HG03460 (cell line): ENCODE results near the gene IL36G.

Experiments
- ATAC-seq: cut with Tn5 transposase; IDR thresholded peaks from one replicate; pipeline ENCODE4 v1.9.1; 2021; ENCODE audit not compliant: unreplicated experiment

Gene IL36G

DNA sequence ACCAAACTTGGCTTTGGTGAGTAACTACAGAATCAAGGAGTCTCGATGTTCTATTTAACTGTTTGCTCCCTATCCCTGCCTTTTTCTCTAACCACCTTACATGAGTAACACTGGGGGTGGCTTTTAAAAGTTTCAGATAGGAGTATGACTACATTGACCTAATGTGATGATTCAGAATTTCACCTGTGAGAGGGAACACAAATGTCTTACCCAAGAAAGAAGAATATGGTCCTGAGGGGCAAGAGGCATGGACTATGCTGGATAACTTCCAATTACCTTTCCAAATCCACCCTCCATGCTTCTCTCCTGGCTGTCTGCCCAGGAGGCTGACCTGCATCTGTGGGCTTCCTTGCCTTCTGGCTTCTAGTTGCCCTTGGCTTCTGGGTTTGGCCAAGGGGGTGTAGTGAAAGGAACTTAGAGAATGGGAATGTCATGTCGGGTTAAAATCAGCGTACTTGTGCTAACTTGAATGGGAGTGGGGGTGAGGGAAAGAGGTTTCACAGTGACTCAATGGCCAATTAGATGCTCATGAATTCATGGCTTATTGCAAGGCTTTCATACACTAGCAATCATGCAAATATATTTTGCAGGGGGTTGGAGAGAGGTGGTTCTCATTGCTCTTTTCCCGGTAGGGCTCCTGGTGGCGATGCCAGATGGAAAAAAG is 5.3 kb upstream of the IL36G start:
- no peak for ATAC-seq

DNA sequence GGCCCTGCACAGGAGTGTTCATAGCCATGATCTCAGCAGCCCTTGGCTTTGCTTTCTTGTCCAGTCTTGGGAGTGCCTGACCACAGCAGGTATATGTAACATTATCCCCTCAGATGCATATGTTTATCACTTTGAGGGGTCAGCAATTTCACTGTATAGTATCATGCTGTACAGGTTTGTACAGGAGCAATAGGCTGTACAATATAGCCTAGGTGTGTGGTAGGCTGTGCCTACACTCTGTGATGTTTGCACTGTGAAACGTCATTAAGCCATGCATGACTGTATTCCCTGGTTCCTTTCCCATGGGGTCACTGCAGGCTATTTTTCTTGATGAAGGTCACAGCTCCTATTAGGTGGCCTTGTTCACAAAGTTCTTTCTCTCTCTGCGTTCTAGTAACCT is 4.7 kb upstream of the IL36G start:
- no peak for ATAC-seq

DNA sequence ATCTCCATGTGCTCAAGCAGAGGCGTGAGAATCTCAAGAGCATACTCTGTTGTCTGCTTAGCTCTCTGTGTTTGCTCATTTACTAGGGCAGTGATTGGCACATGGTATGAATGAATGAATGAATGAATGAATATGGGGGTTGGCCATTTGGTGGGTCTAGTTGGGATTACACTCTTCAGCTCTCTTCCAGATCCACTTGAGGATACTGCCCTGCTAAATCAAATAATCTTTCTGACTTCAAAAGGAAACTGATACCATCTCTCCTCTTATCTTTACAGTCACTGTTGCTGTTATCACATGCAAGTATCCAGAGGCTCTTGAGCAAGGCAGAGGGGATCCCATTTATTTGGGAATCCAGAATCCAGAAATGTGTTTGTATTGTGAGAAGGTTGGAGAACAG is 1.9 kb downstream of the IL36G start:
- no peak for ATAC-seq

DNA sequence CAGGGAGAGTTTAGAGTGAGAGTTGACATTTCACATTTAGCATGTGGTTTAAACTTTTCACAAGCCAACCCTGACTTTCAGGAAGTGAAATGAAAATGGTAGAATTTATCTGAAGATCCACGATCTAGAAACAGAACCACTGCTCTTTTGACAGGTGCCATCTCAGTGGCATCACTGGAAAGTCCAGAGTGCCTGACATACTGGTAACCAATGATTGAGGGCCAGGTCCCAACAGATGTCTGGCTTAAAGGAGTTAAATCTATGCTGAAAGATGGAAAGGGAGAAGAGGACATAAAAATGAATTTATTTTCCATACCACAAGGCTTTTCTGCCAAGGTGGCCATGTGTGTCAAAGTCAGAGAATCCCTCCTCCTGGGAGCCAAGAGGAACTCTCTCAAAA is 2.7 kb downstream of the IL36G start:
- ATAC-seq, result no peak

DNA sequence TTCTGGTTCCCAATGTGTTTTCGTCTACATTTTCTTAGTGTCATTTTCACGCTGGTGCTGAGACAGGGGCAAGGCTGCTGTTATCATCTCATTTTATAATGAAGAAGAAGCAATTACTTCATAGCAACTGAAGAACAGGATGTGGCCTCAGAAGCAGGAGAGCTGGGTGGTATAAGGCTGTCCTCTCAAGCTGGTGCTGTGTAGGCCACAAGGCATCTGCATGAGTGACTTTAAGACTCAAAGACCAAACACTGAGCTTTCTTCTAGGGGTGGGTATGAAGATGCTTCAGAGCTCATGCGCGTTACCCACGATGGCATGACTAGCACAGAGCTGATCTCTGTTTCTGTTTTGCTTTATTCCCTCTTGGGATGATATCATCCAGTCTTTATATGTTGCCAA is 7.3 kb downstream of the IL36G start:
- ATAC-seq, result no peak

DNA sequence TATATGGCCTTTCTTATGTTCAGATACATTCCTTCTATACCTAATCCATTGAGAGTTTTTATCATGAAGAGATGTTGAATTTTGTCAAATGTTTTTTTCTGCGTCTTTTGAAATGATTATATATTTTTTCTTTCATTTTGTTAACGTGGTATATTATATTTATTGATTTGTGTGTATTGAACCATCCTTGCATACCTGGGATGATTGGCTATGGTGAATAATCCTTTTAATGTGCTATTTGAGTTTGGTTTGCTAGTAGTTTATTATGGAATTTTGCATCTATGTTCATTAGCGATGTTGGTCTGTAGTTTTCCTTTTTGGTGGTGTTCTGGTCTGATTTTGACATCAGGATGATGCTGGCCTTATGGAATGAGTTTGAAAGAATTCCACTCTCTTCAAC is 11.8 kb downstream of the IL36G start:
- no peak for ATAC-seq

DNA sequence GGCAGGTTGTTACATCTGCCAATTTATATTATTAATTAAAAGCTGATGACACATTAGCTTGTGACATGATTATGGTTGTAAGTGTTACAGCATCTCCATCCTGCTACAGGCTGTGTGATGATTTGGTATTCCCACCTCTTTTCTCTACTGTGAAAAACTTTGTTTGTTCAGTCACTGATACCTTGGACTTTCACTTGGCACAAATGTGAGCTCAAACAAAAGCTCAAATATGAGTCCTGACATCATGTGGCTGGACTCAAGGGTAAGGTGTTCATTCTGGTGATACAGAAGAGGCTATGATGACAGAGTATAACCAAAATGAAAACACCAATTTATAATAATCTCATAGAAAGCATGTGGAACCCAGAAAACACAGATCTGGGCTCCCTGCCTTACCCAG is 16.0 kb downstream of the IL36G start:
- no peak for ATAC-seq

DNA sequence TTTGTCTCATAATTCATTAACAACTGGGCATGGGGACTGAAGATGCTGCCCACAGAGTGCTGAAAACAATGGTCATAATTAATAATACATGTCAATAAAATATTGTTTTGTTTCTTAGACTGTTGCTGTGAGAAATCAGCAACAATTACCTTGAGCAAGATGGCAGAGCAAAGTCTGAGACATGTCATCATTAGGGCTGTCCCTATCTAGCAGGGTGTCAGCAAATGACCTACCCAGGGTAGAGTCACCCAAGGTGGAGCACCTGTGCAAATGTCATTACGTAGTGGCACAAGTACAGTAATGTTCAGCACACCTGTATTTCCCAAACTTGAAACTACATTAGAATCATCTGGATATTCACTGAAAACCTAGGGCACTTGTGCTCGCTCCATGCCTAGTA is 16.8 kb downstream of the IL36G start:
- ATAC-seq, result no peak

DNA sequence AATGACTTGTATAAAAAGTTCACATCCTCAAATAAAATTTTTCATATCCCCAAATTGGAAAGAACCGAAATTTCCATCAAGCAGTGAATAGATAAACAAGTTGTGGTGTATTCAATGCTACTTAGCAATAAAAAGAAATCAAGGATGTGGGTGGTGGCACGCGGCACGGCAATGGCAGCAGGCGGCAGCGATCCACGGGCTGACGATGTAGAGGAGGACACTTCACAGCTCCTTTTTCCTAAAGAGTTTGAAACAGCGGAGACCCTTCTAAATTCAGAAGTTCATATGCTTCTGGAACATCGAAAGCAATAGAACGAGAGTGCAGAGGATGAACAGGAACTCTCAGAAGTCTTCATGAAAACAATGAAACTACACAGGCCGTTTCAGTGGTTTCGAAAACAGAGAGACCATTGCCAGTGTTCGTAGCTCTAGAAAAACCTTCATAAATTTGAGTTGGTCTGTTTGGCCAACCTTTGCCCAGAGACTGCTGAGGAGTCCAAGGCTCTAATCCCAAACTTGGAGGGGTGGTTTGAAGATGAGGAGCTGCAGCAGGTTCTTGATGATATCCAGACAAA is 17.6 kb downstream of the IL36G start:
- ATAC-seq, result no peak

DNA sequence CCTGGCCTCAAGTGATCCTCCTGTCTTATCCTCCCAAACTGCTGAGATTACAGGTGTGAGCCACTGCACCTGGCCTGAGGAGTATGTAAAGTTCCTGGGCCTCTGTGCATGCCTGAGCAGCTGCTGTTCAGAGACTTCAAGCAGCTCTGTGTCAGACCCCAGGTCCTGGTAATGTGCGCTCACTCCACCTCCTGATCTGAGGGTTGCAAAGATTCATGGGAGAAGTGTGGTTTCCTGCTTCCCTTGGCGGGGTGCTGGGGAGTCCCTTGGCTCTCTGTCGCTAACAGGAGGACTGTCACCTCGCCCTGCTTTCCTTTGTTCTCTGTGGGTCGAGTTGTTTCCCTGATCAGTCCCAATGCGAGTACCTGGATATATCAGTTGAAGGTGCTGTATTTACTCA is 18.8 kb downstream of the IL36G start:
- ATAC-seq, result no peak

DNA sequence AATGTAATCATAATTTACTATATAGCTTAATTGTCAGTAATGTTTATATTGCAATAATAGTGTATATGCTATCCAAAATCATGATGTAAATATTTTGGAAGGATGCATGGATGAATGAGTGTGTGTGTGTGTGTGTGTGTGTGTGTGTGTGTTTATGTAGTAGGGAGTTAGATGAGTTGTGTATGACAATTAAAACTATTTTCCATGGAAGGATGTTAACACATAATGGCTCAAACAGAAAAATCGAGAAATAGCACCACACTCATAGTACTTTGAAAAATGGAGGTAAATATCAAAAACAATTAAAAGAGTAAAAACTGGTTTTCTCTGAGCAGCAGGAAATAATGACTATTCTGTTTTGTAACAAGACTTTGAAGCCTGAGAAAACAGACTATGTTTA is 19.3 kb downstream of the IL36G start:
- no peak for ATAC-seq

DNA sequence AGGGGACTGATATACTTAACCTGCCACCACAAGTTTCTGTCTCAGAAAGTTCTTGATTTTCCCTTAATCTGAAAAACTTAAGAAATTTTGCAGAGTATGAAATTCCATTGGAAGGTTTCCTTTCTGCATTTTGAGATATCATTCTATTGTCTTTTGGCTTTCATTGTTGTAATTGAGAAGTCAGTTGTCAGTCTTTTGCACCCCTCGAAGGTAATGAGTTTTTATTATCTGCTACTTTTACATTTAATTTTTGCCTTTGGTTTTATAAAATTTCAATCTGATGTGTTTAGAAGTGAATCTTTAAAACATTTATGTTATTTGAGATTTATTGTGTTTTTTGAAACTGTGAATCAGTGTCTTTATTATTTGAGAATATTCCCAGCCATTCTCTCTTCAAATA is 22.6 kb downstream of the IL36G start:
- no peak for ATAC-seq

DNA sequence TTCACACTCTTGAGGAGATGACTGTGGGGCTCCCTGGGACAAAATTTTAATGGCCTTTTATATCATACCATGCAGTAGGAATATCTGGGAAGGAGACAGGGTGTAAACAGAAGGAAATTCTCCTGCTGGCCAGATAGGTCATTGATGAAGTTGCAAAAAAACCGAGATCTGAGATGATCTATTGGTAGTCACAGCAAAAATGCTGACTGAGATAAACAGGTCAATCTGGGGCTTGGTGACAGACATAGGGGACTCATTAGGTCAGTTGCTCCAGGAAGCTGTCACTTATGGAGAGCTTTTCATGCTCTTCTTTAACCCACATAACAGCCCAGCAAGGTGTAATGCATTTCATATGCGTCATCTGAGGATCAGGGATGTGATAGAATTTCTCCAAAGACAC is 24.9 kb downstream of the IL36G start:
- ATAC-seq, result no peak

DNA sequence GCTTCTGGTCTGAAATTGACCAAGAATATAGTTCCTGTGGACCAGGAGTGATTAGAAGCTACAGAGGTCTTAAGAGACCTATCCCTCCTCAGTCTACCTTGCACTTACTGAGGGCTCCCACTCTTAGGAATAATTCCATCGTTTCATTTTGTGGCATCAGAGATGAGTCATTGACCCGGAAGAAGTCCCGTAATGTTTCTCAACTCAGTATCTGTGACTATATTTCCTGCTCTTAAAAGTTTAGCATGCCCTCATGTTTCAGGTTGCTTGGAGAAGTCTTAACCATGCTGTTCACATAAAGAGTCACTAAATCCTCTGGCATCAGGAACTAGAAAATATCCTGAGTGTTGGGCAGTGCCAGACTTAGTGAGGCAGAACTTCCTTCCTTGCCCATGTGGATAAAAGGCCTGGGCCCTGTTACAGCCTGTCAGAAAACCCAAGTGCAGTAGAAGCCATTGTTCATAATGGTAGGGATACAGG is 27.3 kb downstream of the IL36G start, which contains the start of gene IL36A:
IL36A (plus strand) TSS at position 430 of the 480 bp plus-strand sequence. CDS start 413 bp downstream, outside the sequence.
- ATAC-seq, result no peak

DNA sequence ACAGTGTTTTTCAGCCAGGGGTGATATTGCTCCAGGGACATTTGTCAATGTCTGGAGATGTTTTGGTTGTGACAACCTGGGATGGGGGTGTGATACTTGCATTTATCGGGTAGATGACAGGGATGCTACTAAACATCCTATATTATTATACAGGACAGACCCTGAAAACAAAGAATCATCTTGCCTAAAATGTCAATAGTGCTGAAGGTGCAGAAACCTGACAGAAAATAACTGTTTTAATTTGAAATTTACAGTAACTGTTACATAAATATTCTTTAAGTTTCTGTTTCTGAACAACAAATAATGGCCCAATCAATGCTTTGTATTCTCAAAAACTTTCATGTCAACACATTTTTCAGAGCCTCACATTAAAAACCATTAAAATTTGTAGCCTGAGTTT is 29.4 kb downstream of the IL36G start:
- ATAC-seq, result no peak

DNA sequence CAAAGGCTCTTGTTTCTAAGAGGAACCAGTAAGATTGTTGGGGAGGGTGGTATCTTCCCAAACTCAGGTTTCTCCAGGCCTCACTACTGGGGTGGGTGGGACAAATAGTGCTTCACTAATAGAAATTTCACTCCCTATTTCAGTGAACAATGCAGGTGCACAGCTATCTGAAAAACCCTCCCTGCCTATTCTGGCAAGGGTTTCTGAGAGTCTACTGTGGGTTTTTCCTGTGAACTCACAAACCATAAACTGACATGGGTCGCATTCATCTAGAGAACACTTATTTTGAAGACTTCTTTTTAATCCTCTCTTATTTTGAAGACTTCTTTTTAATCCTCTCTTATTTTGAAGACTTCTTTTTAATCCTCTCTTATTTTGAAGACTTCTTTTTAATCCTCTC is 31.8 kb downstream of the IL36G start:
- no peak for ATAC-seq

DNA sequence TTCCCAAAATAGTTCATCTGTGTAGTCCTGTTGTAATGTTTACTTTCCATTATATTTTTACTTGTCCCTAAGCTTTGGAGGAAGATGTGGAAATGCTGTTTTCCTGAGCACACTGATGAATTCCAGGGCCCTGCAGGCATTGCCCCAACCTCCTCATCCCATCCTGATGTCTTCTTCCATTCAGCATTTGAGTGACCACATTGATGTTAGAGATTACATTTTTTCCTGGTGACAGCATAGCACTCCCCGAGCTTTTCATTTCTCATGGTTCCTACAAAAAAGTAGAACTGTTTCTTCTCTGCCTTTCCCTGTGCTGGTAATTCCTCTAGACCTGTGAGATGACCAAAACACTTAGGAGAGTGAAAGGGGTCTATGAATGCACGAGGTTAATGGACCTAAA is 32.3 kb downstream of the IL36G start:
- ATAC-seq, result no peak

DNA sequence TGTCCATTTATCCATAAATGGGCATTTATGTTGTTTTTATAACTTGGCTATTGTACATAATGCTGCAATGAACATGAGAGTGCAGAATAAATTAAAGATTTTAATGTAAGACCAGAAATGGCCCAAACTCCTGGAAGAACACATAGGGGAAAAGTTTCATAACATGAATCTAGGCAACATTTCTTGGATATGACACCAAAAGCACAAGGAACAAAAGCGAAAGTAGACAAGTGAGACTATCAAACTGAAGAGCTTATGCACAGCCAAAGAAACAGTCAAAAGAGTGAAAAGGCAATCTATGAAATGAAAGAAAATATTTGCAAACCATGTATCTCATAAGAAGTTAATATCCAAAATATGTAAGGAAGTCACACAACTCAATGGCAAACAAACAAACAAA is 33.3 kb downstream of the IL36G start:
- no peak for ATAC-seq

DNA sequence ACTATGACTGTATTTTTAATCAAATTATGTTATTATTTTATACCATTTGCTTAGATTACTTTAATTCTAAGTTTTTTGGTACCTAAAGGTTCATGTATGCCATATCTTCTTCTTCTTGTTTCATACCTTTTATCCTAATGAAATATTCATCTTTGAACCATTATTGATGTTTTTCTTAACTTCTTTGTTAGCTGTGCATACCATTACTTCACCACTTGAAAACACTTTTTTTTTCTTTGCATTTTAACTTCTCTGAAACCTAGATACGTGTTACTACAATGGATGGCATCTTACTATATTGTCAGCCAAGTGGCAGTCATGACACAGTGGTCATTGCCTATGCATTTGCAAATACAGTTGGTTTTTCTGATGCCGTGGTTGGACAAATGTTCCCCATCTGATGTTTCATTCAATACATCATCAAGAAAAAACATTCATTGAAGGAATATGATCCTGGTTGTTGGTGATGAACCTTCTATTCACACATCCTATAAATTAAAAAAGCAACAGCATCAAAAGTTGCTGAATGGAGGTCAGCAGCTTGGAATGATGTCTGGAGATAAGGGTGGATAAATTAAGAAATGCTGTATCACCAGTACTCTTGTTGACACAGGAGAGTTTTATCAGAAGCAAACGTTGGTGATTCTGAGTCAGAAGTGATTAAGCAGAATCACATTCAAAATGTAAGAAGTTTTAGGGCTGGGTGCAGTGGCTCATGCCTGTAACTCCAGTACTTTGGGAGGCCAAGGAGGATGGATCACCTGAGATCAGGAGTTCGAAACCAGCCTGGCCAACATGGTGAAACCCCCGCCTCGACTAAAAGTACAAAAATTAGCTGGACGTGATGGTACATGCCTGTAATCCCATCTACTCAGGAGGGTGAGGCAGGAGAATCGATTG is 34.9 kb downstream of the IL36G start:
- no peak for ATAC-seq

DNA sequence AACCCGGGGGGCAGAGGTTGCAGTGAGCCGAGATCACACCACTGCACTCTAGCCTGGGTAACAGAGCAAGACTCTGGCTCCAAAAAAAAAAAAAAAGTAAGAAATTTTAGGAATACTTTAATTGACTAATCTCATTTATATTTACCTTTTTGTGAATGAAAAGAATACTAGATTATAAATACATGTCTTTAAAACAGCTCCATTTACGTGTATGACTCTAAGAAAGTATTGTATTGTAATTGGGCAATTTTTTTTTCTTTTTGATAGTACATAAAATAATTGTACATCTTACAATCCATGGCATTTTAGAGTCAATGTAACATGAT is 35.5 kb downstream of the IL36G start:
- ATAC-seq, result no peak

DNA sequence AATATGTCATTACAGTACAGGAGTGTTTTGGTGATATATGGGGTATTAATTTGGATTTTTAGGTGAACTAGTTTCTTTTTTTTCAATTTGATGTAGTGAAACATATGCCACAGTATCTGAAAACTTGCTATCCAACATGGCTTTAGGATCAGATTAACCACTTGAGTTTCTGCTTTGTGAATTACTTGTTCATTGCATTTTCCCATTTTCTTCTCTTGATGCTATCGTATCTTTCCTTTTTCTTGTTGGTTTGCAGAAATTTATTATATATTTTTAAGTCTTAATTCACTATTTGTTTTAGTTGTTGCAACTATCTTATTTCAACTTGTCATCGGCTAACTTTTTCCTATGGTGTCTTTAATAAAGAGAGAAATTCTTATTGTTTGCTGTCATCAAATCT is 36.3 kb downstream of the IL36G start:
- ATAC-seq, result no peak

DNA sequence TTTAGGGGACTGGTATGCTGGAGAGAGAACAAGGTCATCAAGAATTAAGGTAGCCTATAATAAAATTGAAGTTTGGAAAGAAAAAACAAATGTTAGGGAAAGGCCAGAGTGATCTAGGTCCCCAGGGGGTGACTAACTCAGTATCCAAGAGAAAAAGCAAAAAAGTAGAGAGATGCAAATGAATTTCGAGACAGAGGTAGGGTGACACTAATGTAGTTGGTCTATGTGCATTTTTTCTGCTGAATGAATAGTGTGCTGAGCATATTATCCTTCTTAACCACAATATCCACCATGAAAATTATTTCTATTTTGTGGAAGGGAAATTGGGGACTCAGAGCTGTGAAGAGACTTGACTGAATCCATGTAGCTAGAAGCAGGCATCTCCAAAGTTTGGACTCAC is 37.2 kb downstream of the IL36G start:
- no peak for ATAC-seq
